Superior temporal gyrus (tissue), 1 donor: ENCODE measurements around the gene MAJIN.
A peak's percentile ranks its signal among the peaks of the same experiment; 100 is the strongest.

Source experiments
- DNase-seq: peaks from one replicate; pipeline ENCODE4 v3.0.0-alpha.2; 2016; ENCODE audit errors: extremely low spot score

MAJIN gene

GRCh38 chr11:64932324-64932723, 39.6 kb downstream of the MAJIN start:
- DNase-seq: no peak

GRCh38 chr11:64931290-64931689, 40.6 kb downstream of the MAJIN start:
- DNase-seq: no peak

- no peak for DNase-seq
Observed at GRCh38 chr11:64930340-64930739, 41.6 kb downstream of the MAJIN start.

GRCh38 chr11:64929625-64930024, 42.3 kb downstream of the MAJIN start:
- DNase-seq: no peak

GRCh38 chr11:64928957-64929356, 43.0 kb downstream of the MAJIN start:
- DNase-seq: no peak

- no peak for DNase-seq
Observed at GRCh38 chr11:64926689-64927088, 45.2 kb downstream of the MAJIN start.

GRCh38 chr11:64925536-64926436, 46.1 kb downstream of the MAJIN start:
- DNase-seq: no peak

GRCh38 chr11:64924910-64925284, 47.0 kb downstream of the MAJIN start:
- no peak for DNase-seq

GRCh38 chr11:64923944-64924909, 47.7 kb downstream of the MAJIN start, which contains the start of gene PPP2R5B:
Gene PPP2R5B (plus strand): TSS chr11:64924689. CDS start chr11:64925735, 1,046 bp downstream.
- DNase-seq: peak; percentile 97

GRCh38 chr11:64923151-64923661, 48.7 kb downstream of the MAJIN start:
- no peak for DNase-seq

- no peak for DNase-seq
Observed at GRCh38 chr11:64921384-64921783, 50.5 kb downstream of the MAJIN start.

- no peak for DNase-seq
Observed at GRCh38 chr11:64920124-64920523, 51.8 kb downstream of the MAJIN start.

- DNase-seq: peak; percentile 47
Observed at GRCh38 chr11:64919627-64920026, 52.3 kb downstream of the MAJIN start.

GRCh38 chr11:64918017-64918416, 53.9 kb downstream of the MAJIN start:
- DNase-seq: peak; percentile 26

- DNase-seq: no peak
Observed at GRCh38 chr11:64917663-64917995, 54.3 kb downstream of the MAJIN start.

GRCh38 chr11:64916775-64917662, 54.9 kb downstream of the MAJIN start, which contains the start of gene ATG2A:
Gene ATG2A (minus strand): TSS chr11:64917209. CDS start chr11:64917135, 74 bp downstream.
- peak; percentile 100 for DNase-seq

- no peak for DNase-seq
Observed at GRCh38 chr11:64916040-64916774, 55.7 kb downstream of the MAJIN start.

- DNase-seq: no peak
Observed at GRCh38 chr11:64915376-64915887, 56.5 kb downstream of the MAJIN start.

- no peak for DNase-seq
Observed at GRCh38 chr11:64914123-64914522, 57.8 kb downstream of the MAJIN start.

GRCh38 chr11:64913171-64913727, 58.7 kb downstream of the MAJIN start:
- no peak for DNase-seq
